Measurements from ENCODE around the gene ZNF865. TPM values are rescaled to one million over a fixed set of nuclear protein-coding genes. Genes with fewer than 3 reads are reported as not detected.

Gene ZNF865
- total RNA-seq, 1 experiment from 2014 or later: 21.7 TPM

GRCh38 chr19:55653651-55654322 lies 48.3 kb downstream of the ZNF865 start:
- ChIA-PET POLR2A (interaction anchor here (0.6 to 1.6 kb wide), 11 partner anchors 12 to 722 kb away, joined by 3 to 9 read pairs (median 3); partner anchors contain the start of genes FIZ1 and RDH13), CTCF (interaction anchor here (0.6 to 2.2 kb wide), 76 partner anchors 9 to 1191 kb away, joined by 3 to 57 read pairs (median 4); partner anchors contain the start of genes CDC42EP5, DNAAF3, FIZ1 and ISOC2)
- DNase-seq (ENCODE audit: low spot score) (peak; percentile 98), ATAC-seq (peak; percentile 8)
- peaks cover 3% of the 10 kb centered on the region; the same call in 1 of the 2 replicates for H3K27me3 Mint-ChIP-seq (ENCODE audit: low read depth)
- H3K27ac Mint-ChIP-seq: peak overlapping the region; percentile 98
- H3K4me3 Mint-ChIP-seq: peak overlapping the region; percentile 93
- peaks cover 14% of the 10 kb centered on the region for H3K36me3 Mint-ChIP-seq
- no peaks in the 10 kb centered on the region for H3K9me3 Mint-ChIP-seq
- peaks cover 37% of the 10 kb centered on the region for H3K4me1 Mint-ChIP-seq
- TF ChIP-seq RORB (CRISPR knock-in tag; IDR thresholded peaks at IDR 0.05) (no peak), GABPB1 (CRISPR knock-in tag; IDR thresholded peaks at IDR 0.05) (peak; percentile 49; the same call in 1 of the 2 replicates), AR (CRISPR knock-in tag; IDR thresholded peaks at IDR 0.05) (no peak), RELA (CRISPR knock-in tag; IDR thresholded peaks at IDR 0.05; ENCODE audit: borderline replicate concordance) (no peak), USF1 (CRISPR knock-in tag; IDR thresholded peaks at IDR 0.05) (no peak; the same call in 1 of the 2 replicates), TCF7 (CRISPR knock-in tag; IDR thresholded peaks at IDR 0.05; ENCODE audit: low read depth) (no peak), ZMAT4 (CRISPR knock-in tag; IDR thresholded peaks at IDR 0.05) (no peak), SP1 (CRISPR knock-in tag; conservative IDR thresholded peaks at IDR 0.05) (peak; percentile 54; the same call in 1 of the 2 replicates), ZNF671 (CRISPR knock-in tag; IDR thresholded peaks at IDR 0.05) (no peak), NR2C2 (CRISPR knock-in tag; IDR thresholded peaks at IDR 0.05) (no peak), IRF1 (CRISPR knock-in tag; IDR thresholded peaks at IDR 0.05) (no peak), ZNF219 (CRISPR knock-in tag; IDR thresholded peaks at IDR 0.05; ENCODE audit: borderline replicate concordance) (no peak), MXD4 (CRISPR knock-in tag; IDR thresholded peaks at IDR 0.05; ENCODE audit: borderline replicate concordance) (no peak), SMAD4 (CRISPR knock-in tag; IDR thresholded peaks at IDR 0.05) (no peak), OVOL2 (CRISPR knock-in tag; IDR thresholded peaks at IDR 0.05; ENCODE audit: borderline replicate concordance) (no peak), IRF2 (CRISPR knock-in tag; IDR thresholded peaks at IDR 0.05; ENCODE audit: borderline replicate concordance, low read depth) (no peak), ZNF138 (CRISPR knock-in tag; conservative IDR thresholded peaks at IDR 0.05) (no peak), NR1H2 (CRISPR knock-in tag; IDR thresholded peaks at IDR 0.05) (no peak), ZNF512 (CRISPR knock-in tag; IDR thresholded peaks at IDR 0.05; ENCODE audit: borderline replicate concordance) (no peak), HMGA2 (CRISPR knock-in tag; IDR thresholded peaks at IDR 0.05) (no peak), E2F4 (CRISPR knock-in tag; IDR thresholded peaks at IDR 0.05; ENCODE audit: borderline replicate concordance, low read depth) (no peak), ARID4B (CRISPR knock-in tag; IDR thresholded peaks at IDR 0.05; ENCODE audit: borderline replicate concordance) (peak; percentile 72; the same call in 1 of the 2 replicates), MAX (CRISPR knock-in tag; IDR thresholded peaks at IDR 0.05) (peak; percentile 74), ZBTB21 (CRISPR knock-in tag; IDR thresholded peaks at IDR 0.05; ENCODE audit: borderline replicate concordance) (no peak)
